Uterus (tissue), 4 donors: ENCODE data around the gene THOC5. TPM values are rescaled to one million over a fixed set of nuclear protein-coding genes. Genes with fewer than 3 reads are reported as not detected.

Experiments used
- DNase-seq, 2 donors: peaks; one replicate each; pipeline ENCODE4 v3.0.0-alpha.2; 2019 to 2020
- H3K27ac ChIP-seq, 2 donors: fragments of 200-600 bp; sonication (generic); 1 replicate in 1 of 2; 2 replicates in 1 of 2; pipeline ENCODE4 v1.5.1; 2016 to 2018
- H3K27me3 ChIP-seq, 2 donors: fragments of 200-600 bp; sonication (generic); one replicate each; pipeline ENCODE4 v1.5.1; 2018 to 2019; ENCODE audit warnings: control low read depth in 1 of 2
- H3K36me3 ChIP-seq, 2 donors: fragments of 200-600 bp; sonication (generic); one replicate each; pipeline ENCODE4 v1.5.1; 2019; ENCODE audit warnings: control low read depth in 1 of 2
- H3K4me1 ChIP-seq, 2 donors: fragments of 200-600 bp; sonication (generic); one replicate each; pipeline ENCODE4 v1.5.1; 2018 to 2019; ENCODE audit warnings: control low read depth in 1 of 2
- H3K4me3 ChIP-seq, 2 donors: fragments of 200-600 bp; sonication (generic); 1 replicate in 1 of 2; 2 replicates in 1 of 2; pipeline ENCODE4 v1.5.1; 2018 to 2019; ENCODE audit warnings: mild to moderate bottlenecking in 1 of 2
- H3K9me3 ChIP-seq, 2 donors: fragments of 200-600 bp; sonication (generic); one replicate each; pipeline ENCODE4 v1.5.1; 2019; ENCODE audit warnings: control low read depth in 1 of 2
- POLR2A ChIP-seq, 2 donors: fragments of 450-650 bp; IDR thresholded peaks; one replicate each; pipeline ENCODE4 v1.6.1; 2016; ENCODE audit warnings: antibody characterized with exemption in 2 of 2, mild to moderate bottlenecking in 1 of 2, moderate library complexity in 1 of 2
- intact Hi-C: fragments of 100-400 bp; cut with DNase I; formaldehyde crosslinking; loops from one replicate; pipeline ENCODE4 v1.15.1; 2023; ENCODE audit warnings: low total_unique reads
- total RNA-seq, 4 donors: library from RNA; depleted of rRNA in 3 of 4; stranded (reverse); fragments of >200 nt in 3 of 4; gene quantifications; one replicate each; pipeline versions ENCODE4 v1.1.0 to v1.2.4, GENCODE V29; 2014 to 2023
- TF ChIP-seq, protein P1 (sequence below), 4 experiments: fragments of 200-600 bp in 2 of 4; fragments of 450-650 bp in 2 of 4; sonication (generic) in 2 of 4; IDR thresholded peaks; one replicate each; pipeline ENCODE4 v1.5.1; 2016 to 2019; ENCODE audit warnings: antibody characterized with exemption in 4 of 4, mild to moderate bottlenecking in 2 of 4, moderate library complexity in 1 of 4
- donor health status: DM: yes; HTN: yes; CAD: no.

THOC5 gene
- total RNA-seq, 4 donors from 2014 or later: 8.5 to 59.1 (median 48.7) TPM

DNA sequence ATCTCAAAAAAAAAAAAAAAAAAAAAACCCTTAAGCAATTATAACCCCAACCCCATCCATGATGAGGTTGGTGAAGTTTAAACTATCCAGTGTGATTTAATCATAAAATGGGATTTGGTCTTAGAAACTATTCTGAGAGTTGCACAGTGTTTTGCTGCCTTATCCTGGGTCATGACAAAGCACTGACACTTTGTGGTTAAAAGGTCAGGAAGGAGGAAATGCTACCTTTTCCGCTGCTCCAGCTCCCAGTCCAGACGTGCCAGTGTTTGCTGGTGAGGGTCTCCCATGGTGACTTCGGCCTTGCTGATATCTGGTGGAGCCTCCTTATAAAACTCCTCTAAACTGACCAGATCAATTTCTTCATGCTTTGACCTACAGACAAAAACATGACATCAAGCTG is 14.5 kb downstream of the THOC5 start:
- intact Hi-C loops: no loop called here
- no peak overlapping the region for H3K27ac ChIP-seq
- H3K4me1 ChIP-seq: no peaks in the 10 kb centered on the region
- no peaks in the 10 kb centered on the region for H3K9me3 ChIP-seq
- H3K4me3 ChIP-seq: no peak overlapping the region
- H3K27me3 ChIP-seq: no peaks in the 10 kb centered on the region
- DNase-seq: no peak
- TF ChIP-seq POLR2A (IDR thresholded peaks at IDR 0.05): no peak
- TF ChIP-seq, protein P1, sequence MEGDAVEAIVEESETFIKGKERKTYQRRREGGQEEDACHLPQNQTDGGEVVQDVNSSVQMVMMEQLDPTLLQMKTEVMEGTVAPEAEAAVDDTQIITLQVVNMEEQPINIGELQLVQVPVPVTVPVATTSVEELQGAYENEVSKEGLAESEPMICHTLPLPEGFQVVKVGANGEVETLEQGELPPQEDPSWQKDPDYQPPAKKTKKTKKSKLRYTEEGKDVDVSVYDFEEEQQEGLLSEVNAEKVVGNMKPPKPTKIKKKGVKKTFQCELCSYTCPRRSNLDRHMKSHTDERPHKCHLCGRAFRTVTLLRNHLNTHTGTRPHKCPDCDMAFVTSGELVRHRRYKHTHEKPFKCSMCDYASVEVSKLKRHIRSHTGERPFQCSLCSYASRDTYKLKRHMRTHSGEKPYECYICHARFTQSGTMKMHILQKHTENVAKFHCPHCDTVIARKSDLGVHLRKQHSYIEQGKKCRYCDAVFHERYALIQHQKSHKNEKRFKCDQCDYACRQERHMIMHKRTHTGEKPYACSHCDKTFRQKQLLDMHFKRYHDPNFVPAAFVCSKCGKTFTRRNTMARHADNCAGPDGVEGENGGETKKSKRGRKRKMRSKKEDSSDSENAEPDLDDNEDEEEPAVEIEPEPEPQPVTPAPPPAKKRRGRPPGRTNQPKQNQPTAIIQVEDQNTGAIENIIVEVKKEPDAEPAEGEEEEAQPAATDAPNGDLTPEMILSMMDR (IDR thresholded peaks at IDR 0.05): no peak
- H3K36me3 ChIP-seq: no peaks in the 10 kb centered on the region

DNA sequence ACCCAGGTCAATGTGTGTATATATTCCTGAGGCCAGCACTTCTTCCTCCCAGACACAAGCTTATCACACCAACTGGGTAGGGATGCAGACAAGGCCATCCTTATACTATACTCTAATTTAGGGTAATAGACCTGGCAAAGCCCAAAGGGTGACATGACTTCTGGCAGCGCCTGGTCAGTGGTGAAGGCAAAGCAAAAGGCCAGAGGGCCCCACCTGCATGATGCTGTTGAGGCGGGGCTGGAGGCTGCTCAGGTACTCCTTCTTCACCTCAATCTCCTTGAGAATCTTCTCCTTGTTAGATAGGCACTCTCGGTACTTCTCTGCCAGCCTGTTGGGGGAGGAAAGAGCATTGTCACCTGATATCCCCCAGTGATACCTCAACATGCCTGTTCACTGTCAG is 17.1 kb downstream of the THOC5 start:
- no peak overlapping the region for H3K4me3 ChIP-seq
- H3K27me3 ChIP-seq: no peaks in the 10 kb centered on the region
- H3K4me1 ChIP-seq: no peaks in the 10 kb centered on the region
- no peak overlapping the region for H3K27ac ChIP-seq
- no peaks in the 10 kb centered on the region for H3K36me3 ChIP-seq
- intact Hi-C loops: no loop called here
- TF ChIP-seq POLR2A (IDR thresholded peaks at IDR 0.05): no peak
- DNase-seq: no peak
- no peaks in the 10 kb centered on the region for H3K9me3 ChIP-seq

DNA sequence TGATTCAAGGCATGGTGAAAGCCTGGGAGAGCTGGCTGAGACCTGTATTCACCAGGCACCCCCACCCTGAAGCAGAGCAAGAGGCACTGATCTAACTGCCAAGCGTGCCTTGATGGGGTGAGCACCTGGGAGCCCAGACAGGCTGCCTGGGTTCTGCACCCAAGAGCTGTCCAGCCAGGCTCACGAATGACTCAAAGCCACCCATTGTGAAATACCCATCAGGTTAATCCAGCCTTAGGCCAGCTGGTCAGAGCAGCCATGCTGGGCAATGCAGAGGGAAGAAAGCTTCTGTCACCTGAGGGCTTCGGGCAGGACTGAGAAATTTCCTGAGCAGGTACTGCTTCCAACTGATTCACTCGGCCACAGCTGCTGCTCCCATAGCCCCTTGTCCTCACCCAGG is 22.1 kb downstream of the THOC5 start:
- no peak overlapping the region for H3K4me3 ChIP-seq
- no peaks in the 10 kb centered on the region for H3K9me3 ChIP-seq
- no peak for DNase-seq
- no peaks in the 10 kb centered on the region for H3K36me3 ChIP-seq
- TF ChIP-seq, protein P1 (IDR thresholded peaks at IDR 0.05): no peak
- TF ChIP-seq POLR2A (IDR thresholded peaks at IDR 0.05): no peak
- no peaks in the 10 kb centered on the region for H3K4me1 ChIP-seq
- no peaks in the 10 kb centered on the region for H3K27me3 ChIP-seq
- H3K27ac ChIP-seq: no peak overlapping the region
- intact Hi-C loops: no loop called here

DNA sequence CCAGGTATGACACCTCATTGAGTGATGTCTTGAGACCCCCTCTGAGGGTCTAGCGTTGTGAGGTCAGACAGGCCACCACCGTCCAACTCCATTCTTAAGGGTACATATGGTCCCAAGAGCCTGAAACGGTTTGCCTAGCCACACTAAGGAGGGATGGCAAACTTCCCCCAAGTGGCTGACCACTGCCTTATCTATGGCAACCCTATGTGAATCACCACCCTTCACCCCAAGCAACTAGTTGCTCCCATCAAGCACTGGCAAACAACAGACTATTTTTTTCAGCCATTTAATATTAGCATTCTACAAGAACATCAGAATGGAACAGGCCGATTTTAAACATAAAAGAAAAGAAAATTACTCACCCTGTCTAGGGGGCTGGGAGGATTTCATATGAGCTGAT is 22.8 kb downstream of the THOC5 start:
- Histone ChIP-seq H3K9me3 (no peaks in the 10 kb centered on the region), H3K27ac (no peak overlapping the region), H3K4me3 (no peak overlapping the region), H3K36me3 (no peaks in the 10 kb centered on the region), H3K27me3 (no peaks in the 10 kb centered on the region), H3K4me1 (no peaks in the 10 kb centered on the region)
- no peak for TF ChIP-seq POLR2A (IDR thresholded peaks at IDR 0.05)
- TF ChIP-seq, protein P1 (IDR thresholded peaks at IDR 0.05): no peak
- DNase-seq: no peak
- intact Hi-C loops: no loop called here

DNA sequence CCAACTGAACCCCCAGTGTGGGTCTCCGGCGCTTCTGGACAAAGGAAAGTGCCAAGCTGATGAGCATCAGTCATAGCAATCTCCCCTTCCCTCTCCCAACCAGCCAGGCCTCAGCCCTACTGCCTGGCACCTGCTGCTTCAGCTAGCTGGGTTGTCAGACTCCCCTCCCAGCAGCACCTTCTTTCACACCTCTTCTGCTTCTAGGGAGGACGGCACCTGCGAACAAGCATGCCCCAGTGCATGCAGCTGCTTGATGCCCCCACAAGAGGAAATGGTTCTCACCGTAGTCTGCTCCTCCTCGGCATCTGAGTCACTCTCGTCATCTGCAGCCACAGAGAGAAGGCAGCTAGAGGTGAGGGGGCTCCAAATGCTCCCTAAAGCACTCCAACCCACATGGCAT is 25.4 kb downstream of the THOC5 start:
- no peaks in the 10 kb centered on the region for H3K9me3 ChIP-seq
- intact Hi-C loops: no loop called here
- no peaks in the 10 kb centered on the region for H3K4me1 ChIP-seq
- no peak for DNase-seq
- H3K27me3 ChIP-seq: no peaks in the 10 kb centered on the region
- no peaks in the 10 kb centered on the region for H3K36me3 ChIP-seq
- H3K27ac ChIP-seq: no peak overlapping the region
- TF ChIP-seq POLR2A (IDR thresholded peaks at IDR 0.05): no peak
- TF ChIP-seq, protein P1 (IDR thresholded peaks at IDR 0.05): no peak
- no peak overlapping the region for H3K4me3 ChIP-seq
